Adrenal gland (tissue), 5 donors: ENCODE results near the gene OR1J4.

ENCODE experiments used
- POLR2A ChIP-seq, 2 donors: fragments of 450-650 bp; IDR thresholded peaks; one replicate each; pipeline ENCODE4 v1.6.1; 2017; ENCODE audit warnings: antibody characterized with exemption in 2 of 2, mild to moderate bottlenecking in 2 of 2, moderate library complexity in 1 of 2
- TF ChIP-seq, protein P1 (sequence below), 6 experiments: fragments of 450-650 bp in 4 of 6; fragments of 200-600 bp in 2 of 6; sonication (generic) in 1 of 6; IDR thresholded peaks; 1 replicate in 5 of 6; 2 replicates in 1 of 6; pipeline versions ENCODE4 v1.5.1 to v1.8.0; 2016 to 2021; ENCODE audit warnings: antibody characterized with exemption in 6 of 6, mild to moderate bottlenecking in 2 of 6, moderate library complexity in 1 of 6
- donor health status: DM: no; HTN: no; CAD: no.

DNA sequence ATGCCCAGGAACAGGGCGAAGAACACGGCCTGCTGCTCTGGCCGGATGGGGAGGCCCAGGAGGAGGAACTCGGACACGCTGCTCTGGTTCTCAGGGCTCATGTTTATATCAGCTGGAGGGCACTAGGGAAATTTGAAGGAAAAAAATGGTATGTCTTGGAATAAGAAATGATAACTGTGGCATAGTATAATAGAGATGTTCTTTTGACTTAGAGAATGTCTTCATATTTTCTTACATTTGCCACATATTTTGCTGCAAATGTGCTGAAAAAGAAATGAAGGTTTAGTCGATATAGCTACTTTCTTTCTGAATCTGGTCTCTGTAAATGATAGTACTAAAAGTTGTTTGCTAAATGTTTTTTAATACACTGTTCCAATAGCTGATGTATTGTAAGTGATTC, 41.1 kb upstream of the OR1J4 start, which contains the start of gene OR1J1:
- TF ChIP-seq POLR2A (IDR thresholded peaks at IDR 0.05): no peak
- TF ChIP-seq, protein P1, sequence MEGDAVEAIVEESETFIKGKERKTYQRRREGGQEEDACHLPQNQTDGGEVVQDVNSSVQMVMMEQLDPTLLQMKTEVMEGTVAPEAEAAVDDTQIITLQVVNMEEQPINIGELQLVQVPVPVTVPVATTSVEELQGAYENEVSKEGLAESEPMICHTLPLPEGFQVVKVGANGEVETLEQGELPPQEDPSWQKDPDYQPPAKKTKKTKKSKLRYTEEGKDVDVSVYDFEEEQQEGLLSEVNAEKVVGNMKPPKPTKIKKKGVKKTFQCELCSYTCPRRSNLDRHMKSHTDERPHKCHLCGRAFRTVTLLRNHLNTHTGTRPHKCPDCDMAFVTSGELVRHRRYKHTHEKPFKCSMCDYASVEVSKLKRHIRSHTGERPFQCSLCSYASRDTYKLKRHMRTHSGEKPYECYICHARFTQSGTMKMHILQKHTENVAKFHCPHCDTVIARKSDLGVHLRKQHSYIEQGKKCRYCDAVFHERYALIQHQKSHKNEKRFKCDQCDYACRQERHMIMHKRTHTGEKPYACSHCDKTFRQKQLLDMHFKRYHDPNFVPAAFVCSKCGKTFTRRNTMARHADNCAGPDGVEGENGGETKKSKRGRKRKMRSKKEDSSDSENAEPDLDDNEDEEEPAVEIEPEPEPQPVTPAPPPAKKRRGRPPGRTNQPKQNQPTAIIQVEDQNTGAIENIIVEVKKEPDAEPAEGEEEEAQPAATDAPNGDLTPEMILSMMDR (IDR thresholded peaks at IDR 0.05): no peak
